GM21381 (cell line): ENCODE measurements around the gene CFAP58.

Experiments
- ATAC-seq: cut with Tn5 transposase; IDR thresholded peaks from one replicate; pipeline ENCODE4 v1.9.1; 2021; ENCODE audit warnings: mild to moderate bottlenecking, moderate library complexity; ENCODE audit not compliant: unreplicated experiment

The CFAP58 gene

GRCh38 chr10:104353325-104354048, at the start of gene CFAP58:
Gene CFAP58 (plus strand): TSS chr10:104353833. CDS start chr10:104353898, 65 bp downstream.
- ATAC-seq: peak; percentile 65

GRCh38 chr10:104304356-104304745, 49.3 kb upstream of the CFAP58 start:
- no peak for ATAC-seq

GRCh38 chr10:104304927-104305326, 48.7 kb upstream of the CFAP58 start:
- no peak for ATAC-seq

- no peak for ATAC-seq
These were observed 46.7 kb upstream of the CFAP58 start for GRCh38 chr10:104306897-104307296.

- no peak for ATAC-seq
These were observed 45.8 kb upstream of the CFAP58 start for GRCh38 chr10:104307576-104308438.

- peak; percentile 79 for ATAC-seq
These were observed 45.2 kb upstream of the CFAP58 start for GRCh38 chr10:104308439-104308903.

GRCh38 chr10:104309980-104310978, 43.4 kb upstream of the CFAP58 start:
- no peak for ATAC-seq

GRCh38 chr10:104311184-104311720, 42.4 kb upstream of the CFAP58 start:
- ATAC-seq: no peak

- ATAC-seq: no peak
These were observed 38.8 kb upstream of the CFAP58 start for GRCh38 chr10:104314591-104315485.

- no peak for ATAC-seq
These were observed 38.1 kb upstream of the CFAP58 start for GRCh38 chr10:104315486-104315921.

GRCh38 chr10:104316321-104317099, 37.1 kb upstream of the CFAP58 start:
- ATAC-seq: no peak

GRCh38 chr10:104317269-104317710, 36.3 kb upstream of the CFAP58 start:
- no peak for ATAC-seq

- no peak for ATAC-seq
These were observed 35.8 kb upstream of the CFAP58 start for GRCh38 chr10:104317726-104318299.

GRCh38 chr10:104318326-104318725, 35.3 kb upstream of the CFAP58 start:
- ATAC-seq: no peak

GRCh38 chr10:104318810-104319741, 34.6 kb upstream of the CFAP58 start:
- ATAC-seq: no peak

- no peak for ATAC-seq
These were observed 32.4 kb upstream of the CFAP58 start for GRCh38 chr10:104321226-104321625.
